HG02852 (cell line): ENCODE measurements around the gene KCNH4.
"Not testable (repeated sequence)": the region's sequence is repeated elsewhere in the genome, so short reads cannot be mapped to it uniquely, and the experiment has no call there.

Experiments
- ATAC-seq: cut with Tn5 transposase; IDR thresholded peaks from one replicate; pipeline ENCODE4 v1.9.1; 2021; ENCODE audit warnings: mild to moderate bottlenecking, moderate library complexity; ENCODE audit not compliant: unreplicated experiment

The KCNH4 gene

GRCh38 chr17:42179911-42180410 is 981 bp downstream of the KCNH4 start:
- no peak for ATAC-seq

GRCh38 chr17:42179335-42179734 is 1.6 kb downstream of the KCNH4 start:
- no peak for ATAC-seq

- no peak for ATAC-seq
These were observed 2.1 kb downstream of the KCNH4 start for GRCh38 chr17:42178817-42179216.

GRCh38 chr17:42177684-42178083 is 3.3 kb downstream of the KCNH4 start:
- no peak for ATAC-seq

DNA sequence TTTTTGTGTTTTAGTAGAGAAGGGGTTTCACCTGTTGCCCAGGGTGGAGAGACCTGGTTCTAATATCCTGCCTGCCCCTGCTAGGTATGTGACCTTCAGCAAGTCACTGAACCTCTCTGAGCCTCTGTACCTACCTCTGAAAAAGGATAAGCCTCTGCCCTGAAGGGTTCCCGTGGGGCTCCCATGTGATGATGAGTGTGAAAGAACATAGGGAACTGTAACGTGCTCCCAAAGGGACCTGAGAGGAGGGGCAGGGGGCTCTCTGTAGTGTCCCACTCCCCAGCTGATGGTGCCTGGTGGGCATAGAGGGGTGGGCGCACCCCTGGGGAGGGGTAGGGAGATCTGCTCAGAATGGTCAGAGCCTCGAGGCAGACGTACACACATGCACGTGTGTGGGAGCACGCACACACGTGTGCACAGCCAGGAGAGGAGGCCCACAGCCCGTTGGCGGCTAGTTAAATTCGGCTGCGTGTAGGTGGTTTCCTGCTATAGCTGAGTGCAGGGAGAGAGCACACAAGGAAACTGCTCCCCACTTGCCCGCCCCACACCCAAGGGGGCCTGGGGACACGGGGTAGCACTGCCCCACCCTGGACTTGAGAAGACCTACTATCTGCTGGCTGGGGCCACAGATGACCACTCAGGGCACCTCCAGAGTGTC is 6.7 kb downstream of the KCNH4 start:
- no peak for ATAC-seq

DNA sequence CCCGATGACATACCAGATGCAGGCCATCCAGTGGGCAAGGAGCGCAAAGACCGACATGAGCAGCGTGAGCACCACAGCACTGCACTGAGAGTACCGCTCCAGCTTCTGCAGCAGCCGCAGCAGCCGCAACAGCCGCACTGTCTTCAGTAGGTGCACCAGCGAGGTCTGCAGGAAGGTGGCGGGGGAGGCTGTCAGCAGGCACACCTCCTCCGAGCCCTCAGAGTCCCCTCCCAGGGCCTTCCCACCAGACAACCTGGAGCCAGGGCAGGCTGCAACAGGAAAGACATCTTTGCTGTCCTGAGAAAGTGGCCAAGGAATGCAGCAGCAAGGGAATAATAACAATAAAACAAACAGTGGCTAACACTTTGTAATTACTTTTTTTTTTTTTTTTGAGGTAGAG is 9.1 kb downstream of the KCNH4 start:
- no peak for ATAC-seq

DNA sequence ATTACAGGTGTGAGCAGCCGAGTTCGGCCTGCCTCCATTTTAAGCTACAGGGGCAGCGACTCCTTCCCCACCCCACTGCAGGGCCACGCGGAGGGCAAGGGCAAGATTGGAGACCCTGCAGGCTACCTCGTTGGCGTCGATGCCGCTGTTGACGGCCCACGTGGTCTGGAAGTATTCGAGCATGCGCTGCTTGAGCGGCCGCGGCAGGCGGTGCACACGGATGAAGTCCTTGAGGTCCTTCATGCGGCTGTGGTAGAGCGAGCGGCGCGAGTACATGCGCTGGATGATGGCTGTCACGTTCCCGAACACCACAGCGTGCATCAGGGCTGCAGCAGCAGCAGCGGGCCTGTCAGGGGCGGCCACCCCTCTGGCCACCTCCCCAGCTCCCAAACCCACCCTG is 11.6 kb downstream of the KCNH4 start:
- ATAC-seq: no peak

GRCh38 chr17:42167807-42168206 is 13.1 kb downstream of the KCNH4 start:
- ATAC-seq: no peak

DNA sequence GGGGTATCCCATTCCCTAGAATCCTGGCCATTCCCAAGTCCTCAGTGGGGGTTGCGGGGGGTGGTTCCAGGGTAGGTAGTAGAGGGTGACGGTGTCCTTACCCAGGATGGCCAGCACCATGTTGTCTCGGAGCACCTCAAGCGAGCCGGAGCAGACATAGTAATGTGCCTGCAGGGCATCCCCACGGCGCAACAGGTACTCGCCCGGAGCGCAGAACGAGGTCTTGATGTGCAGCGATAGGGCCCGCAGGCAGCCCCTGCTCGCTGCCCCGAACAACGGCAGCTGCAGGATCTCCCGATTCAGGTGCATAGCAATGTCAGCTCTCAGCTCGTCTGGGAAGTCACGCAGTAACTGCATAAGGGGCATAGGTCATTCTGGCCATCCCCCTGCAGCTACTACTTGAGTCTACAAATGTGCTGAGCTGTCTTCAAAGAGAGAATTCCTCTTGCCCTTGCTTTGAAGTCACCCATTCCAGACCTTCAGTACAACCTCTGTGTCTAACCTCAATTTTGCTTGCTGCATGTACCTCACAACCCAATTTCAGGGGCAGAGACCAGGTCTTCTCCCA is 14.7 kb downstream of the KCNH4 start:
- no peak for ATAC-seq

DNA sequence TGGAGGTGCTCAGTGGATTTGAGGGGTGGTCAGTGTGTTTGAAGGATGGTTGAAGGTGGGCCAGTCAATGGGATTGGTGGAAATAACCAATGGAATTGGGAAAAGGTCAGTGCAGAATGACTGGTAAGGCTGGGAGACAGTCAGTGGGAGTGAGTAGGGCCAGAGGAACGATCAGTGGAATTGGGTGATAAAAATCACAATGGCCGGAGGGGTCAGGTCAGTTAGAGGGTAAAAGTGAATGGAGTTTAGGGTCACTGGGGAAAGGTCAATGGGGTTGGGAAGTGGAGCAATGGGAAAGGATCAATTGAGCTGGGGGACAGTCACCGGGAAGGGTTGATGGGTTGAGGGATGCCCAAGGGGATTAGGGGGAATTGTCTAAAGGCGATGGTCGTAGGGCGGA is 15.2 kb downstream of the KCNH4 start:
- ATAC-seq: no peak

DNA sequence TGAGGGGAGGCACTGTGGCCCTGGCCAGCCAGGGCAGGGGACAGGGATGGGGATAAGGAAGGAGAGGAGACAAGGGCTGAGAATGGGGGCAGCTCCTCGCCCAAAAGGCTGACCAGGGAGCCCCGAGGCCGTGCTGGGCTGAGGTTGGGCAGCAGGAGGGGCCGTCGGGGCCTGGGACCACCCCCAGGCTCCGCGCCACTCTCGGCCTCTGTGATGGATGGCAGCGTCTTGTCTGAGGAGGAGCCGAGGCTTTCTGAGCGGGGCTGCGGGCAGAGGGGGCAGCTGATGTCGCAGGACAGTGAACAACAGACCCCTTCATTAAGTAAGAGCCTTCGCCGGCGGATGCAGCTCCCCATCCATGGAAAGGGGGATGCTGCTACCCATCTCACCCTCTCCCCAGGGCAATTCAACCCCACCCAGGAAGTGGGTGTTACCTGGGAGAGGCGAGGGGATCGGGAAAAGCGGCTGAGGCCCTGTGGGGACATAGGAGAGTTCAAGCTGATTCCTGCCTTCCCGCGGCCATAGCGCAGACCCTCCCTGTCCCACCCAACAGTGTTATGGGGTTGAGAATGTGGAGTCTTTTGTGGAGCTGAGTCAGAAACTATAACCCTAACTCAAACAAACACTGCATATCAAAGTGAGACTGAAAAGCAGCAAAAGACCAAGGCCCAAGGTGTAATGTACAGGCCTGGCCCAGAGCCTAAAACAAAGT is 17.1 kb downstream of the KCNH4 start:
- no peak for ATAC-seq

DNA sequence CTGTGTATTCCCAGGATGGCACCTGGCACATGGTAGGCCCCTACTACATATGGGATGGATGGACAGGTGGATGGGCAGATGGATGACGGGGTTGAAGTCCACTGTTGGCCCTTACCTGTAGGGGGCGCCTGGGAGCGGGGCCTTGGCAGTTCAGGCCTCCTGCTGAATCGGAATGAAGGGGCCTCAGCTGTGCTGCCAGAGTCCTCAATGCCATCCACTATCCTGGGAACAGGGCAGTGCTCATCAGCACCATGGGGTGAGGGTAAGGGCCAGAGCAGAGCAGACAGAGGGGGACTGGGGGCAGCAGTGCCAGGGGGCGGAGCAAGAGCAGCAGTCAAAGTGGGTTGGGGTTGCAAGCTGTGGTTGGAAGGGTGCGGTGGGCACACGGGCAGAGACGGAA is 17.8 kb downstream of the KCNH4 start:
- ATAC-seq: no peak

GRCh38 chr17:42160531-42160910 is 20.4 kb downstream of the KCNH4 start:
- ATAC-seq: no peak

- ATAC-seq: no peak
These were observed 21.0 kb downstream of the KCNH4 start for GRCh38 chr17:42159796-42160530.

DNA sequence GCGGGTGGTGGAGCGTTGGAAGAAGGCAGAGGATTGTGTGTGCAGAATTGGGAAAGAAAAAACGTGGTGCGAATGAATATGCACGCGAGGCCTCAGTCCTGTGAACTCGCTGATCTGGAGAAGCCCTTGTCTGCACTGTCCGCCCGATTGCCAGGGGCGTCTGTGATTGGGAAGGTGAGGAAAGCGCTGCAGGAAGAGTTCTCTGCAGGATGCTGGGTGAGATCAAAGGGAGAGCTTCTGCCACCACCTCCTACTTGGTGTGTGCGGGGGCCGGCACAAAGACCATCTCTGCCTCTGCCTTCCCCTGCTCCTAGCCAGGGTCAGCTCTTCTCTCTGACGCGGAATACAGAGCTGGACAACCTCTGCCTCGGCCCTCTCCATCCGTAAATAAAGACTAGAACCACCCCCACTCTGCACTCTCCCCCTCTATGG is 25.3 kb downstream of the KCNH4 start:
- ATAC-seq: no peak

- no peak for ATAC-seq
These were observed 26.8 kb downstream of the KCNH4 start for GRCh38 chr17:42153919-42154742.

- ATAC-seq: no peak
These were observed 33.9 kb downstream of the KCNH4 start for GRCh38 chr17:42146911-42147607.

GRCh38 chr17:42143138-42143537 is 37.8 kb downstream of the KCNH4 start:
- not testable (repeated sequence) for ATAC-seq

GRCh38 chr17:42142371-42142896 is 38.5 kb downstream of the KCNH4 start:
- ATAC-seq: no peak

GRCh38 chr17:42141382-42141781 is 39.6 kb downstream of the KCNH4 start:
- ATAC-seq: no peak
